AG09309 (cell line): Measurements from ENCODE around the gene PSMD7.

Experiments
- DNase-seq: peaks from one replicate; pipeline ENCODE4 v3.0.0-alpha.2; 2010; ENCODE audit warnings: low read depth
- H3K4me3 ChIP-seq: 2 replicates; pipeline ENCODE4 v1.5.1; 2011; ENCODE audit warnings: mild to moderate bottlenecking, low read depth, low read length, moderate library complexity; ENCODE audit not compliant: control insufficient read depth
- CTCF ChIP-seq: IDR thresholded peaks from 2 replicates; pipeline ENCODE4 v1.5.1; 2011; ENCODE audit warnings: mild to moderate bottlenecking, low read depth, low read length, inconsistent platforms; ENCODE audit not compliant: insufficient read depth, control insufficient read depth; ENCODE audit errors: missing control alignments

PSMD7 gene

GRCh38 chr16:74302341-74302740, 5.7 kb downstream of the PSMD7 start:
- no peak for DNase-seq
- no peak for TF ChIP-seq CTCF
- no peak overlapping the region for H3K4me3 ChIP-seq

- TF ChIP-seq CTCF, result peak; percentile 40
- no peak overlapping the region for H3K4me3 ChIP-seq
- DNase-seq, result no peak
Measured at GRCh38 chr16:74304164-74304834, 7.7 kb downstream of the PSMD7 start.

- no peak for DNase-seq
- H3K4me3 ChIP-seq, result no peak overlapping the region
- no peak for TF ChIP-seq CTCF
Measured at GRCh38 chr16:74304835-74305176, 8.2 kb downstream of the PSMD7 start.

- no peak for TF ChIP-seq CTCF
- no peak for DNase-seq
- no peak overlapping the region for H3K4me3 ChIP-seq
Measured at GRCh38 chr16:74305281-74305680, 8.7 kb downstream of the PSMD7 start.

- TF ChIP-seq CTCF, result no peak
- no peak for DNase-seq
- no peak overlapping the region for H3K4me3 ChIP-seq
Measured at GRCh38 chr16:74305978-74306784, 9.6 kb downstream of the PSMD7 start.

GRCh38 chr16:74307383-74307782, 10.8 kb downstream of the PSMD7 start:
- no peak for DNase-seq
- TF ChIP-seq CTCF, result no peak
- no peak overlapping the region for H3K4me3 ChIP-seq
